NCI-H226 (cell line): Measurements from ENCODE around the gene ZNF507.
A peak's percentile ranks its signal among the peaks of the same experiment; 100 is the strongest.

ENCODE experiments used
- DNase-seq: peaks from one replicate; pipeline ENCODE4 v3.0.0-alpha.2; 2015

ZNF507 gene

DNA sequence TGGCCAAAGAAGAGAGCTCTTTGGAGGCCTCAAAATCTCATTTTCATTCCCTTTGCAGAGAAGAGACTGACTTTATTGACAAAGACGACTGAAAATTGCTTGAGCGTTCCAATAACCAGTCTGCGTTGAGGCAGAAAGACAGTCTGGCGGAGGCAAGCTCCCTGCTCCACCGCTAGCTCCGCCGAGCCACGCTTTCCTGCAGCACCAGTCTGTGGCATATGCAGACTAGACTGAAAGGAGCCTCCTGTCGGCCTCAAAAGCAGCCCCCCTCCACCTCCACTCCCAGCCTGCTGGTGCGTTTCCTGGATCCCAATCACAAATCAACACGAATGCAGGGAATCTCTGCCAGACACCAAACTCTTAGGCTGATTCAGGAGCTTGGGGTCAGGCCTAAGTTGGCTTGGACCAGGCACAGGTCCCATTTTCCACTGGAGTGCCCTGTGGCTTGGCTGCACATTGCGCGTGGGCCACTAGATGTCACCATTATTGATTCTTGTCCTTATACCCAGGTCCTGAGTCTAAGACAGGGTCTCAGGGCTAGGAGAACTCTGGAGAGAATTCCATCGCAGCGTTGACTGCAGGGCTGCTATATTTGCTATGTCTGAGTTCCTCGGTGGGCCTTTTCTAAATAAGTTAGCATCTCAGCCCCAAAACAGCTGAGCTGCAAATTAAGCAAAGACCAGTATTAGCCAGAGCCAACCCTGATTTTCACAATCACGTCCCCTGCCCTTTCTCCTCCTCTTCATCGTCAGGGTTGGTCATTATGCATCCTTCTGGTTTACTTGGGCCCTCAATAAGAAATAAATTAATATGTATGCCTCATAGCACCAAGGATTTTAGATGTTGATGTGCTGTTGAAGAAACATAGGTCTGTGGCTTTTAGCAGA is 5.2 kb upstream of the ZNF507 start:
- peak; percentile 10 for DNase-seq

DNA sequence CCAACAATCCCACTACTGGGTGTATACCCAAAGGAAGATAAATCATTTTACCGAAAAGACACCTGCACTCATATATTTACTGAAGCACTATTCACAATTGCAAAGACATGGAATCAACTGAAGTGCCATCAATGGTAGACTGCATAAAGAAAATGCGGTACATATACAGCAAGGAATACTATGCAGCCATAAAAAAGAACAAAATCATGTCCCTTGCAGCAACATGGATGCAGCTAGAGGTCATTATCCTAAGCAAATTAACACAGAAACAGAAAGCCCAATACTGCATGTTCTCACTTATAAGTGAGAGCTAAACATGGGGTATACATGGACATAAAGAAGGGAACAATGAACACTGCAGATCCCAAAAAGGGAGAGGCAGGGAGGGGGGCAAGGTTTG is 2.7 kb upstream of the ZNF507 start:
- DNase-seq: no peak

DNA sequence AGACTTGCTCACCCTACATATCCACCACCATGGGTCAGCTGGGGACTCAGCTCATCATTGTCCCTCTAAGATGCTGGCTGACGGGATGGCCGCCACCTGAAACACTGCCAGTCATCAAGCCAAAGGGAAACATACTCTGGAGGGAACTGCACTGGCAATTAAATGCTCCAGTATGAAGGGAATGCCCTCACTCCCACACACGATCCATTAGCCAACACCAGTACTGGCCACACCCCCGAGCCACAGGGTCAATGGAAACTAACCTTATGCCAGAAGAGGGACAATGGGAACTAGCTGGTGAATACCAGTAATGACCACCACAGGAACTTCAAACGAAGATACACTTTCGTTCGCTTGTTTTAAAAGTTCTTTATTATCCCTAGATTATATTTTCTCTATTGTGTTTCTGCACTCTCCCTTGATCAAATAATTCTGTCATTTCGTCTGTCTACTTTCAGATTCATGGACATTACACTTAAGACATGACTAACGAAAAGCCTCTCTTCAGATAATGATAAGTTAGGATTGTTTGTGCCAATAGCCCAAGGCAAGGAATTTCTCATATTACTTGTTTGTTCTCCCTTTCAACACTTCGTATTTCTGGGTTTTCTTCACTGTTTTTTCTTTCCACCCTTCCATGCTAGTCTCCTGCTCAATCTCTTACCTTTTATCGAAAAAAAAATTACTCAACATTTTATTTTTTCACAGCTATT is 1.7 kb upstream of the ZNF507 start:
- peak; percentile 24 for DNase-seq

DNA sequence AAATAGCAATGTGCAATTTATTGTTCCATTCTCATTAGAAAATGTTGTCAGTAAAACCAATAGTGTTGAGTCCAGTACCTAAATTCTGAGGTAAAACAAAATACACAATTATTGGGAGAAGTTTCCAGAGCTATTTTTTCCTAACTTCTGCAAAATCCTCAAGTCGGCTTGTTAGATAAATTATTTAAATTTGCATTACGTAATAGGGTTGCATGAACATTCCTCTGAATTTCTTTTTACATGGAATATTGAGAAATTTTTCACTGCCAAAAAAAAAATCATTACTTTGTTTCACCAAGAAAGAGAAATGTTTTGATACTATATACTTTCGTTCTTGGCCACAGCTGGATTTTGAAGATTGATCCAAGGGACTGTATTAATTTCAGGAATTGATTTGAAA is 1.5 kb downstream of the ZNF507 start:
- DNase-seq: no peak

DNA sequence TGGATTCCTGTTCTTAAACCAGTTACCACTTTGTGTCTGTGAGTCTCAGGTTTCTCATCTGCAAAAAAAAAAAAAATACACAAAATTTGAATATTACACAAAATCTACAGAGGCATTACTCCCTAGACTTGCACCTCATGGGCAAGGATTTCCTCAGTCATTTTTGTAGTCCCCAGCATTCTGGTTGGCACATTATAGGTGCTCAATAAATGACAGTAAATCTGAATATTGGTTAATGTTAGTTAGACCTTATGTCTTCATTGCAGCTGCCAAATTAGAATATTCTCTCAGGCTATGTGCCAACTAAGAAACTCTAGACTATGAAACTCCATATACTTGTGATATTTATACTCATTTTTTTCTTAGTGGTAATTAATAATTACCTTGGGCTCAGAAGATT is 2.2 kb downstream of the ZNF507 start:
- DNase-seq: no peak

DNA sequence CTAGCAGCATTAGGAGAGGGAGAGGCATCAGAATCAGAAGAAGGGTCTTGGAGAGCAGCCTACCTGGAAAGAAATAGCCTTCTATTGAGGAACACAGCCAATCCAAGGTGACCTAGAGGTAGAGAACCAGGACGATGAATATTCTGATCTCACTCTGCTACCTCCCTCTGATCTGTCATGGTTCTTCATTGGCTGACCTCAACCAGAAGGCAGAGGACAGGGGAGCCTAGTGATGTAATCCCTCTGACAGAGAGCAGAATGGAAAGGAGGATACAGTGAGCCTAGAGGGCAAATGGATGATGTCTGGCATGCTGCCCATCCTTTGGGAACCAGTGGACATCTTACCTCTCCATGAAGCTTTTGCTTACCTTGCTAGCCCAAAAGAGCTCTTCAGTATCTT is 3.6 kb downstream of the ZNF507 start:
- no peak for DNase-seq

DNA sequence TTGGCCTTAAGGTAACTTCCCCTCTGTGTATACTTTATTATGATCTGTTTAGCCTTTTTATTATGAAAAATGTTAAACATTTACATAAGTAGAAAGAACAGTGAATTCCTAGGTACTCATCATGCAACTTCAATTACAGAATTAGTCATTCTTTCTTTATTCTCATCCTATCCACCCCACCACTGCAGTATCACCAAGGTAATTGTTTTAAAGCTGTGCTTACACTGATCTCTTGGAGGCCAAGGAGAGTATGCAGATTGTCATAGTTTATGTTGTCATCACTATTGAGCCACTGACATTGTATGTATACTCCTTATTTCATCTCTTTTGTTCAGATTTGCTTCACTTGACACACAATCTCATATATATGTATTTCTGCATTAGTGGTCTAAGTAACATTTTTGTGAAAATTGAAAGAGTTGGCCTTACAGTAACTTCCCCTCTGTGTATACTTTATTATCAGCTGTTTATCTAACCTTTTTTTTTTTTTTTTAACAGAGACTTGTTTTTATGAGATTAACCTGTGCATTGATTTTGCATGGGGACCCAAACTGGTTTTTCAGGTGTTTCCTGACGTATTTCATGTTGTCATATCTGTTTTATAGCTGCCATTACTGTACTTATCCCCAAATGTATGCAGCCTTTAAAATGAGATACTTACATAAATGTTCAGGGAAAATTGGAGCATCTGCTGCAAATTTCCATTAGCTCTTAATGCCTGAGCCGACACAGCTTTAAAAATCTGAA is 4.5 kb downstream of the ZNF507 start:
- DNase-seq: no peak

DNA sequence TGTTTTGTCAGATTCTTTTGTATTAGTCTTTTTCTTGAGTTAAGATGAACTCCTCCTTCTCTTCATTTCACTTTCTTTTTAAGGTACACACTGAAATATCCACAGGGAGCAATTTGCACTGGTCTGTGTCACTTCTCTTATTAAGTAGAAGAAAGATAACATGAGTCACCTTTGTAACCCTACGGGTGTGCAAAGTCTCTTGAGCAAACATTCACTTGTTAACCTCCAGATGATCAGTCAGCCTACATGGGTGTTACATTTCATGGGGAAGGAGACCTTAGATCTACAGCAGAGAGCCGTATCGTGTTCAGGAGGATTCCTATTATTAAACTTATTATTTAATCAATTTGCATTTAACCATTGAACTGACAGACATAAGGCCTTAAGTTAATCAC is 5.1 kb downstream of the ZNF507 start:
- no peak for DNase-seq

DNA sequence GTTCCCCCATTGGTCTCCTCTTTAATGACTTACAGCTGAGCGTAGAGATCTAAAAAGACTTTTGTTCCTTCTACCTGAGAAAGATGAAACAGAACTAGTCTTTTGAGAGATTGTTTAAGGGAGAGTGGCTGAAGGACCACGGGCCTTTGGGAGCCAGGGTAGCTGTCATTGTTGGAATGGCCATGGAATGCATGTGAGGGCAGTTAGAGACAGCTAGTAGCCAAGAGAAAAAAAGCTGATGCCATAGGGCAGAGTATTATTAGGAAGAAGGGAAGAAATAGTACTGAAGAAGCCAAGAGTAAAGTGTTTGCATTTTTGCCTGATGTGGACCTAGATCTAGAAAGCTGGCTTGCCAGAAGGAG is 5.6 kb downstream of the ZNF507 start:
- DNase-seq: no peak

DNA sequence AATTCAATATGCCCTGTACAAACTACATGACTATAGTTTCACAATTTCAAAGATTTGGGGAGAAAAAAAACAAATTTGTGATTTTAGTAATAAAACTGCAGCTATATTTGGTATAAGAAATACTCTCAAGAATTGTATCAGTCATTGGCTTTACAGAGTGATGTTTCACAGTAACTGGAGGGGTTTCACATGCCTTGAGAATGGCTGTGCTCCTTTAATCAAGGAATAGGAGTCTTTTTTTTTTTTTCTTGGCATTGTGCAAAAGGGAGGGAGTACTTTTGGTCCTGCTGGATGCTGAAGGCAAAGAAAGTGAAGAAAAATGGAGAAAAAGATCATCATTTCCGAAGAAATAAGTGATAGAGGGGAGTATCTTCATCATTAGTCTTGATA is 6.8 kb downstream of the ZNF507 start:
- DNase-seq: peak; percentile 54

DNA sequence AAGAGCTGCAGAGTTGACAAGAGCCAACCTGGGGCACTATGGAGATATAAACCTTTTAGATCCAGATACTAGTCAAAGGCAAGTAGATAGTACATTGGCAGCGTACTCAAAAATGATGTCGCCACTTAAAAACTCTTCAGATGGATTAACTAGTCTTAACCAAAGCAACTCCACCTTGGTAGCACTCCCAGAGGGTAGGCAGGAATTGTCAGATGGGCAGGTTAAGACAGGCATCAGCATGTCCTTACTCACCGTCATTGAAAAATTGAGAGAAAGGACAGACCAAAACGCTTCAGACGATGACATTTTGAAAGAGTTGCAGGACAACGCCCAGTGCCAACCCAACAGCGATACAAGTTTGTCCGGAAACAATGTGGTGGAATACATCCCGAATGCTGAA is 8.9 kb downstream of the ZNF507 start:
- no peak for DNase-seq

DNA sequence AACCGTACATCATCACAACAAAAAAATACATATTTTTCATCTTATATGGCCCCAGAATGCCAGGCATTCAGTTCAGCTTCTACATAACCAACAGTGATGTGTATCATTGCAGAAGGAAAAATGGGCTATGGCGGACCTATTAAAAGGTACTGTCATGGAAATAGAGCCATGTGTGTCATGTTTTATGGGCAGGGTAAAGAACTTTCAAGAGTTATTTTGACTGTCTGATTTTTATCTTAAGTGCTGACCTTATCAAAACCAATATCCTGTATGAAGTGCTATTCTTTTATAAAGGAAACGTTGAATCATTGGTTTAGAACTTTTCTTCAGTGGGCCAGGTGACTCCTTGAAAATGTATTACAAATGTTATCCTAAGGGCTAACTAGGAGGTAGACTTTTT is 9.9 kb downstream of the ZNF507 start:
- no peak for DNase-seq

DNA sequence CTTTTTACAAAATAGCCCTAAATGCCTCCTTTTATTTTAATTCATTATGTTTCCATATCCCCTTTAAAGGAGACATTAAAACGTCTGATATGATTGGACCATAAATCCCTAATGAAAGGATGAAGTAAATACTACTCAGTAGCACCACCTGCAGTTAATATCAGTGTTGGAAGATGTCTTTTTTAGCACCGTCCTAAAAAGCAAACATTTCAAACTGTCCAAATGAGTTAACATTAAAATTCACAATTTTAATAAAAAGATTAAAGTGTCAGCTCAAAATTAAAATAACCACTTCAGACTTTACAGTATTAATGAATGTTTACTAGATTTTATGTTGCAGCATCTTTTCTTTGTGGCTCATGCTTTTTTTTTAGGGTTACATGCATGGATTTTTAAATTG is 12.3 kb downstream of the ZNF507 start:
- DNase-seq: no peak

DNA sequence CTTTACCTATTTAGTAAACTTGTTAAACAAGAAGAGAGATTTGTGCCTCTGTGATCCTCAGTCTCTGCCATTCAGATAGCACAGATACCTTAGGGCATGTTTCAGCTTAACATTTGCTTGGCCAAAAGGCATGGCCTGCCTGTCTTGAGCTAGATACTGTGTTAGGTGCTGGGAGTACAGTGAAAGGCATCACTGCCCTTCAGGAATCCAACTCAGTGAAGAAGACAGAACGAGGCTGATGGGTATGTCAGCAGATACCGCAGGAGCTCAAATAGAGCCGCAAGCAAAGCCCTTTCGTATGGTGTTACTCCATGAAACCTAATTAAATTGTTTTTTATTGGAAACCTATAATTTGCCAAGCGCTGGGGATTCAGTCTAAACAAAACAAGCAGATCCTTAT is 12.9 kb downstream of the ZNF507 start:
- DNase-seq: no peak

DNA sequence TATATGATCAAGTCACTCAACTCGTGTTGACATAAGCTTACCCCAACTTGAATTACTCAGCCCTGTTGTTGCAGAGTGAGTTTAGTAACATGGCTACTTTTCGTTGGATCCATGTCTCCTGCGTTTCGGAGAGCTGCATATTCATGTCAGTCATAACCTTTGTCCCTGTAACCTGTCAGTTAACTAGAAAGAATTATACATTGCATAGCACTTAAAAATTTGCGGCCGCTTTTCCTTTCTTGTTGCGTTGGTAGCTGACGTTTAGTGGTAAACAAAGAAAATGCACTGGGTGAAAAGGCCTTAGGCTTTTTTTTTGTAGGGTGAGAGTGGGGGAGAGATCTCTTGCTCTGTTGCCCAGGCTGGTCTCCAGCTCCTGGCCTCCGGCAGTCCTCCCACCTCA is 14.2 kb downstream of the ZNF507 start:
- no peak for DNase-seq

DNA sequence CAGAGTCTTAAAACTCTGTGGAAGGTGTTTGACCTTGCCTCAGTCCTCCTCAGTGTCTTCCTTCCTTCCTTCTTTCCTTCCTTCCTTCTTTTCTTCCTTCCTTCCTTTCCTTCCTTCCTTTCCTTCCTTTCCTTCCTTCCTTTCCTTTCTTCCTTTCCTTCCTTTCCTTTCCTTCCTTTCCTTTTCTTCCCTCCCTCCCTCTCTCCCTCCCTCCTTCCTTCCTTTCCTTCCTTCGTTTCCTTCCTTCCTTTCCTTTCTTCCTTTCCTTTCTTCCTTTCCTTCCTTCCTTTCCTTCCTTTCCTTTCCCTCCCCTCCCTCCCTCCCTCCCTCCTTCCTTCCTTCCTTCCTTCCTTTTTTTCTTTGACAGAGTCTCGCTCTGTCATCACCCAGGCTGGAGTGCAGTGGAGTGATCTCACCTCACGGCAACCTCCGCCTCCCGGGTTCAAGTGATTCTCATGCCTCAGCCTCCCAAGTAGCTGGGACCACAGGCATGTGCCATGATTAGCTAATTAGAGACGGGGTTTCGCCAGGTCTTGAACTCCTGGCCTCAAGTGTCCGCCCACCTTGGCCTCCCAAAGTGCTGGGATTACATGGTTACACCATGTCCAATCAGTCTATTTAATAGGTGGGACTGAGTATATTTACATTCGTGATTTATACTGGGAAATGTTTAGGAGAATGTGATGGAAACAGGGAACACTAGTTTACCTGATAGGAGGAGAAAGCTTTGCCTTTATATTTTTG is 16.3 kb downstream of the ZNF507 start:
- DNase-seq: no peak

DNA sequence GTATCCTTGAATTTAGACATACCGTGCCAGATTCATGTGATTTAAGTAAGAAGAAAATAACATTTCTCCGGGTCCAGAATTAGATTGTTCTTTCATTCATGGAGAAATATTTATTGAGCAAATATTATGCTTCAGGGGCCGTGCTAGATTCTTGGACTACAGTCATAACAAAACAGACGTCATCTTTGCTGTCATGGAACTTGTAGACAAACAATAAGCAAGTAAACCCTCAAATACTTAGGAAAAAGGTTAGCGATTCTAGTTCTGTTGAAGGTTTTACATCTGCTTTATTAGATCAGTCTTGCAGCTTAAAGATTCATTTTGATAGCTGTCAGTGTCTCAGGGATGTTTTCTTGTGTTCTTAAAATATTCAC is 16.9 kb downstream of the ZNF507 start:
- no peak for DNase-seq

DNA sequence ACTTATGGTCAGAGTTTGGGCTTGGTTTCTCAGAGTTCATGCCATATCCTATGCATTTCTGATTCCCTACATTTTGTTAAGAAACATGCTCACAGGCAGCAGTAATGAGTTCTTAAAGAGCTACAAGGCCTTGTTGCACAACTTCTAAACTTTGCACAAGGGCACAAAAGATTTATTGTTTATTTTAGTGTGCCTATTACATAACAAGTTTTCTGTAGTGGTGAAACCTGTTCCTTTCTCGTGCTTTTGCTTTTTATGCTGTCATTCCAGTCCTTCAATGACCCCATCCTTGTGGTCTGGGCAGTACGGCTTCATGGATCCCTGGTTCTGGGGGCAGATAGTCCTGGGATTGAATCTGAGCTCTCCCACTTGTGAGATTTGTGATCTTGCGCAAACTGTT is 17.8 kb downstream of the ZNF507 start:
- DNase-seq: no peak

DNA sequence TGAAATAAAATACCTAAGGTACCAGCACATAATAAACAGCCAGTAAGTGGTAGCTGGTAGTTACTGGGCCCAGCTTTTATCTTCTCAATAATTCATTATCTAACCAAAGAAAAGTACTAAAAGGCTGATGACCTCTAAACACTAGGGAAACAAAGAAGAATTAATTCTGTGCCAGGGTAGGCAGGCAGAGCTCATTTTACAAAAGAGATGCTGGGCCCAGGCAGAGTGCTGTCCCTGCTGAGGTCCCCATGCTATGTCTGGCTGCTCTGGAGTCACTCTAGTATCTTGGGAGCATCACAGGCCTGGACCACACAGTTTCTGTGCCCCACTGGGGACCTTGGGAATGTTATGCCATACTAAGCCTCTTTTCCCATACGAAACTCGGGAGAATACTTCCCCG is 18.2 kb downstream of the ZNF507 start:
- DNase-seq: no peak

DNA sequence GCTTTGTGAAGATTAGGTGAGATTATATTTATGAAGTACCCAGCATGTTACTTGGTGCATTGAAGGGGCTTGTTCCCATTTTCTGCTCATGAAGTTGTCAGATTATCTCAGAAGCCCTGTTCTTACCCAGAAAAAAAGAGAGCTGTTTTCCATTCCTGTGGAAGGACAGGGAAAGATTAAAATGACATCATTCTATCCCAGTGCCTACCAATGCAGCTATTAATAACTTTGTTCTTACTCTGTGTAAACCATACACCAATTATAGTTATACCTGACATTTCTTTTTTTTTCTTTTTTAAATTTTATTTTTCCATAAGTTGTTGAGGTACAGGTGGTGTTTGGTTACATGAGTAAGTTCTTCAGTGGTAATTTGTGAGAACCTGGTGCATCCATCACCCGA is 18.6 kb downstream of the ZNF507 start:
- DNase-seq: no peak

DNA sequence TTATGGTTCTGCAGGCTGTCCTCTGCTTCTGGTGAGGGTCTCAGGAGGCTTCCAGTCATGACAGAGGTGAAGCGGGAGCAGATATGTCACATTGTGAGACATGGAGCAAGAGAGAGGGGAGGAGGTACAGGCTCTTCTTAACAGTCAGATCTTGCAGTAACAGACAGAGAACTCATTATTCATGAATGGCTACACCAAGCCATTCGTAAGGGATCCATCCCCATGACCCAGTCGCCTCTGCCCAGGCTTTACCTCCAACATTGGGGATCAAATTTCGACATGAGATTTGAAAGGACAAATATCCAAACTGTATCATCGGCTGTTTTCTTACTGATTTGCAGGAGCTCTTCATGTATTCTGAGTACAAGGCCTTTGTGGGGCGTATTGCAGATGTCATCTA is 21.7 kb downstream of the ZNF507 start:
- no peak for DNase-seq

DNA sequence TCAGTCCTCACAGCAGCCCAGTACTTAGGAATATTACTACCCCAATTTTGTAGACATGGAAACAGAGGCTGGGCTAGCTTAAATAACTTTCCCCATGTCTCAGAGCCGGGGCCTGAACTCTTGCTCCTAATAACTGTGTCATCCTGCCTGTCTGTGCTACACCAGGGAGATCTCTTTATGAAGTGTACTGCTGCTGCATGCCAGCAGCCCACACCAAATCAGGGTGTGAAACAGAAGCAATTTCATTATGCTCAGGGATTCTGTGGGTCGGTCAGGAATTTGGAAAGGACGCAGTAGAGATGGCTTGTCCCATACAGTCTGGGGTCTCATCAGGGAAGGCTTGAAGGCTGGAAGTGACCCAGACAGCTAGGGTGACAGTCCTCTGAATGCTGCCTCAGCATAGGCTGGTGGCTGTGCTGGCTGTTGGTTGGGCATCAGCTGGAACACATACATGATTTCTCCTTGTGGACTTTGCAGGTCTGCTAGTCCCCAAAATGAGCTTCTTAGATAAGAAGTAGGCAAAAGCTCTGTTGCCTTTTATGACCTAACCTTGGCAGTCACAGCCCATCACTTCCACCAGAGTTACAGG is 22.6 kb downstream of the ZNF507 start:
- DNase-seq: no peak

DNA sequence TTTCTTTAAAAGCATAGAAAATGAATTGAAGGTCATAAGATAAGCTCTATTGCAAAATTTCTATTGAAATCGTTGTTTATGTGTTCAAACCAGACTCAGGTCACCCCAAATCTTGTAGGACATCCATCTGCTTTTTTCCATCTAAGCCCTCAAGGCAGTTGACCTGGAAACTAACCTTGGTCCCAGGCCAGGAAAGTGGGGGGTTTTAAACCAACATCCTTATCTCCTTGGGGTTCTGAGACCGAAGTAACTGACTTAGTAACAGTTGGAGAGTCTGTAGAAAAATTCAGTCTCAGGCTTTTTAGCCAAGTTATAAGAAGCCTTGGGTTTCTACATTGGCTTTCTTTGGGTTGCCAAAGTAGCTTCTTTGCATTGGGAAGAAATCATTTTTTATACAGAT is 23.4 kb downstream of the ZNF507 start:
- no peak for DNase-seq
